Measurements from ENCODE around the gene TBPL2.
A peak's percentile ranks its signal among the peaks of the same experiment; 100 is the strongest.

The TBPL2 gene

DNA sequence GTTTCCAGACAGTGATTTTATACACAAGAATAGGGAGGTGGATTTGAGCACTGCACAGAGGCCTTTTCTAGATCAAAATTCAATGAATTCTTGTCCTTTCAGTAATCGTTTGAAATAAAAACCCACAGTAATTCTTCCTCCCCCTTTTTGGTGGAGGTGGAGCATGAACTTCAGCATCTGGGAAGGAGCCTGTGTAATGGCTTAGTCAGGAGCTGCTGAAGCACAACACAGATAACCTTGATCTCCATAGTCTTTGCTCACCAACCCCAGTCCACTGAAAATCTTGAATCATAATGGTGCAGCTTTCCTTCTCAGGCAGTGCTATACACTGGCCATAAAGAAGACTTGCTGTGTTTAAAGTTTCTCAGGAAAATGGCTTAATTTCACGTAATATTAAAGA, 6.4 kb upstream of the TBPL2 start:
- no peaks in the 10 kb centered on the region for H3K9me3 ChIP-seq (ENCODE audit: control insufficient read depth, low read length)
- peaks cover 5% of the 10 kb centered on the region for H3K4me1 ChIP-seq (ENCODE audit: control insufficient read depth, insufficient read depth, low read depth, low read length)
- H3K36me3 ChIP-seq (ENCODE audit: control insufficient read depth in 1 of 2, insufficient read depth in 2 of 2, low read depth in 1 of 2, low read length in 2 of 2): no peaks in the 10 kb centered on the region
- WGBS: 64% methylated on average over 2 of the region's 2 CpGs
- H2AFZ ChIP-seq (ENCODE audit: low read depth, low read length): no peak overlapping the region
- no peak overlapping the region for H4K8ac ChIP-seq (ENCODE audit: low read length)
- H3K4ac ChIP-seq (ENCODE audit: low read depth in 1 of 2, low read length in 2 of 2): no peak overlapping the region
- no peak overlapping the region for H4K91ac ChIP-seq (ENCODE audit: low read length)
- H3K4me2 ChIP-seq (ENCODE audit: low read length, poor library complexity, severe bottlenecking): no peak overlapping the region
- H2BK5ac ChIP-seq (ENCODE audit: low read depth, low read length, poor library complexity, severe bottlenecking): no peak overlapping the region
- DNase-seq: peak; percentile 70
- H2AK5ac ChIP-seq (ENCODE audit: low read length, severe bottlenecking): no peak overlapping the region
- H2BK15ac ChIP-seq (ENCODE audit: low read depth, poor library complexity, severe bottlenecking): no peak overlapping the region
- peak overlapping the region; percentile 54 for H3K27ac ChIP-seq (ENCODE audit: low read length, poor library complexity, severe bottlenecking)
- H3K18ac ChIP-seq (ENCODE audit: low read depth in 1 of 2, low read length in 2 of 2): no peak overlapping the region
- H3K9ac ChIP-seq (ENCODE audit: low read length): peak overlapping the region; percentile 85
- H3K23ac ChIP-seq (ENCODE audit: low read length in 2 of 2): no peak overlapping the region
- no peak overlapping the region for H2BK120ac ChIP-seq (ENCODE audit: low read depth, low read length)
- H3K4me3 ChIP-seq (ENCODE audit: insufficient read depth in 1 of 2, low read depth in 1 of 2, low read length in 2 of 2): no peak overlapping the region
- no peaks in the 10 kb centered on the region for H3K79me1 ChIP-seq (replicated peaks; ENCODE audit: low read length, poor library complexity, severe bottlenecking)
- H3K27me3 ChIP-seq (ENCODE audit: control insufficient read depth in 1 of 2, insufficient read depth in 1 of 2, low read length in 2 of 2): no peaks in the 10 kb centered on the region
- H2BK12ac ChIP-seq (ENCODE audit: low read length in 2 of 2): no peak overlapping the region
- H3K14ac ChIP-seq (ENCODE audit: low read length in 2 of 2): no peak overlapping the region

- H3K4ac ChIP-seq (ENCODE audit: low read depth in 1 of 2, low read length in 2 of 2): no peak overlapping the region
- no peak overlapping the region for H2BK5ac ChIP-seq (ENCODE audit: low read depth, low read length, poor library complexity, severe bottlenecking)
- no peak overlapping the region for H3K18ac ChIP-seq (ENCODE audit: low read depth in 1 of 2, low read length in 2 of 2)
- peak; percentile 80 for DNase-seq
- no peak overlapping the region for H2AFZ ChIP-seq (ENCODE audit: low read depth, low read length)
- no peak overlapping the region for H3K14ac ChIP-seq (ENCODE audit: low read length in 2 of 2)
- H2BK15ac ChIP-seq (ENCODE audit: low read depth, poor library complexity, severe bottlenecking): no peak overlapping the region
- H3K23ac ChIP-seq (ENCODE audit: low read length in 2 of 2): no peak overlapping the region
- H3K36me3 ChIP-seq (ENCODE audit: control insufficient read depth in 1 of 2, insufficient read depth in 2 of 2, low read depth in 1 of 2, low read length in 2 of 2): no peaks in the 10 kb centered on the region
- H3K4me1 ChIP-seq (ENCODE audit: control insufficient read depth, insufficient read depth, low read depth, low read length): peaks cover 5% of the 10 kb centered on the region
- H2AK5ac ChIP-seq (ENCODE audit: low read length, severe bottlenecking): no peak overlapping the region
- no peak overlapping the region for H4K91ac ChIP-seq (ENCODE audit: low read length)
- H2BK12ac ChIP-seq (ENCODE audit: low read length in 2 of 2): no peak overlapping the region
- H4K8ac ChIP-seq (ENCODE audit: low read length): no peak overlapping the region
- peak overlapping the region; percentile 85 for H3K9ac ChIP-seq (ENCODE audit: low read length)
- no peaks in the 10 kb centered on the region for H3K9me3 ChIP-seq (ENCODE audit: control insufficient read depth, low read length)
- H3K27me3 ChIP-seq (ENCODE audit: control insufficient read depth in 1 of 2, insufficient read depth in 1 of 2, low read length in 2 of 2): no peaks in the 10 kb centered on the region
- H3K4me3 ChIP-seq (ENCODE audit: insufficient read depth in 1 of 2, low read depth in 1 of 2, low read length in 2 of 2): no peak overlapping the region
- H3K4me2 ChIP-seq (ENCODE audit: low read length, poor library complexity, severe bottlenecking): no peak overlapping the region
- H3K79me1 ChIP-seq (replicated peaks; ENCODE audit: low read length, poor library complexity, severe bottlenecking): no peaks in the 10 kb centered on the region
- H3K27ac ChIP-seq (ENCODE audit: low read length, poor library complexity, severe bottlenecking): peak overlapping the region; percentile 54
- H2BK120ac ChIP-seq (ENCODE audit: low read depth, low read length): no peak overlapping the region
- WGBS: 45% methylated on average over 5 of the region's 5 CpGs
Measured at GRCh38 chr14:55446127-55446736, 5.8 kb upstream of the TBPL2 start.

DNA sequence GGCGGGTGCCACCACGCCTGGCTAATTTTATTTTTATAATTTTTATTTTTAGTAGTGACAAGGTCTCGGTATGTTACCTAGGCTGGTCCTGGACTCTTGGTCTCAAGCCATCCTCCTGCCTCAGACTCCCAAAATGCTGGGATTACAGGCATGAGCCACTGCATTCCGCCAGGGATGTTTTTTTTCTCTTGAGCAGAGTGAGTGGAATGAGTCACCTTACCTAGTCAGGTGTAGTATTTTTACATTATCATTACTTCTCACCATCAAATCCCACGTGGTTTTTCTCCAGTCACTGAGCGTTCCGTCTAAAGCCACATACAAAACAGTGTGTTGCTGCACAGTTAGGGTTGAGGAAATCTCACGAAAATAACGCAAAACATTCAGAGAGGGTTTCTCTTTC, 870 bp upstream of the TBPL2 start:
- H3K4me1 ChIP-seq (ENCODE audit: control insufficient read depth, insufficient read depth, low read depth, low read length): no peaks in the 10 kb centered on the region
- no peaks in the 10 kb centered on the region for H3K36me3 ChIP-seq (ENCODE audit: control insufficient read depth in 1 of 2, insufficient read depth in 2 of 2, low read depth in 1 of 2, low read length in 2 of 2)
- no peak overlapping the region for H3K4me3 ChIP-seq (ENCODE audit: insufficient read depth in 1 of 2, low read depth in 1 of 2, low read length in 2 of 2)
- no peak overlapping the region for H3K4me2 ChIP-seq (ENCODE audit: low read length, poor library complexity, severe bottlenecking)
- no peak overlapping the region for H4K8ac ChIP-seq (ENCODE audit: low read length)
- no peak overlapping the region for H3K9ac ChIP-seq (ENCODE audit: low read length)
- no peaks in the 10 kb centered on the region for H3K9me3 ChIP-seq (ENCODE audit: control insufficient read depth, low read length)
- H2BK5ac ChIP-seq (ENCODE audit: low read depth, low read length, poor library complexity, severe bottlenecking): no peak overlapping the region
- H3K27ac ChIP-seq (ENCODE audit: low read length, poor library complexity, severe bottlenecking): no peak overlapping the region
- H3K14ac ChIP-seq (ENCODE audit: low read length in 2 of 2): no peak overlapping the region
- peaks cover 0 to 7% of the 10 kb centered on the region in 2 experiments for H3K27me3 ChIP-seq (ENCODE audit: control insufficient read depth in 1 of 2, insufficient read depth in 1 of 2, low read length in 2 of 2)
- no peak overlapping the region for H2BK12ac ChIP-seq (ENCODE audit: low read length in 2 of 2)
- no peak overlapping the region for H3K18ac ChIP-seq (ENCODE audit: low read depth in 1 of 2, low read length in 2 of 2)
- no peak overlapping the region for H2BK120ac ChIP-seq (ENCODE audit: low read depth, low read length)
- no peak overlapping the region for H2AFZ ChIP-seq (ENCODE audit: low read depth, low read length)
- no peak overlapping the region for H3K4ac ChIP-seq (ENCODE audit: low read depth in 1 of 2, low read length in 2 of 2)
- H4K91ac ChIP-seq (ENCODE audit: low read length): no peak overlapping the region
- WGBS: 93% methylated on average over 6 of the region's 9 CpGs
- DNase-seq: no peak
- H2AK5ac ChIP-seq (ENCODE audit: low read length, severe bottlenecking): no peak overlapping the region
- H3K79me1 ChIP-seq (replicated peaks; ENCODE audit: low read length, poor library complexity, severe bottlenecking): no peaks in the 10 kb centered on the region
- H2BK15ac ChIP-seq (ENCODE audit: low read depth, poor library complexity, severe bottlenecking): no peak overlapping the region
- no peak overlapping the region for H3K23ac ChIP-seq (ENCODE audit: low read length in 2 of 2)

DNA sequence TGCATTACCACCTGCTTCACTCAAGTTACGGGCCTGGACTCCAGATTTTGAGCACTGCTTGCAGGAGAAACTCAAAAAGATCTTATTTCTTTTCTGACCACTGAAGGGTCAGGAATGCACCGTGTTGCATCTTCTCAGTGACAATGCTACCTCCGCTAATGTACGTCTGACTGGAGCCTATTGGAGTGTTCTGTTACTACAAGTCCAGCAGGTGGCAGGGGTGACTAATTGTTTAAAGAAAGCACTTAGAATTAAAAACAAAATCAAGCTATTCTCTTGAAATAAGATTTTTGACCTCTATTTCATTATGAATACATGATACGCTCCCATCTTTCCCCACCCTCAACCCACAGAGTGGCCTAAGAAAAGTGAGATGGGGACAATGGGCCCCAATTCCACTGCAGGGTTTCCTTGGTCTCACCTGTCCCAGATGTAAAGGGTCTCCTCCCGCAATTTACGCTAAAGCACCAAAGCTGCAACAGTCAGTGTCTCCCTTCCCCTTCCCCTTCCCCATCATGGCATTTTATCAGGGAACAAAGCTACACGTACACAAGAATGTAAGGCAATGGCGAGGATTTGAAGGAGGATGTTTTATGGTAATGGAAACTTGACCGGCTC, 2.2 kb downstream of the TBPL2 start:
- 53% methylated on average over 7 of the region's 10 CpGs for WGBS
- H3K4me3 ChIP-seq (ENCODE audit: insufficient read depth in 1 of 2, low read depth in 1 of 2, low read length in 2 of 2): no peak overlapping the region

More for the DNA sequence above, 2.2 kb downstream of the TBPL2 start:
- Histone ChIP-seq H3K4me1 (ENCODE audit: control insufficient read depth, insufficient read depth, low read depth, low read length) (no peaks in the 10 kb centered on the region), H3K23ac (ENCODE audit: low read length in 2 of 2) (no peak overlapping the region), H3K18ac (ENCODE audit: low read depth in 1 of 2, low read length in 2 of 2) (no peak overlapping the region), H4K8ac (ENCODE audit: low read length) (no peak overlapping the region), H3K9ac (ENCODE audit: low read length) (no peak overlapping the region), H3K9me3 (ENCODE audit: control insufficient read depth, low read length) (no peaks in the 10 kb centered on the region), H2BK12ac (ENCODE audit: low read length in 2 of 2) (no peak overlapping the region), H2AK5ac (ENCODE audit: low read length, severe bottlenecking) (no peak overlapping the region), H2BK120ac (ENCODE audit: low read depth, low read length) (no peak overlapping the region), H3K36me3 (ENCODE audit: control insufficient read depth in 1 of 2, insufficient read depth in 2 of 2, low read depth in 1 of 2, low read length in 2 of 2) (no peaks in the 10 kb centered on the region), H2BK15ac (ENCODE audit: low read depth, poor library complexity, severe bottlenecking) (no peak overlapping the region), H3K4me2 (ENCODE audit: low read length, poor library complexity, severe bottlenecking) (no peak overlapping the region), H4K91ac (ENCODE audit: low read length) (no peak overlapping the region), H3K14ac (ENCODE audit: low read length in 2 of 2) (no peak overlapping the region), H3K79me1 (replicated peaks; ENCODE audit: low read length, poor library complexity, severe bottlenecking) (no peaks in the 10 kb centered on the region), H3K27ac (ENCODE audit: low read length, poor library complexity, severe bottlenecking) (no peak overlapping the region), H3K4ac (ENCODE audit: low read depth in 1 of 2, low read length in 2 of 2) (no peak overlapping the region), H2AFZ (ENCODE audit: low read depth, low read length) (no peak overlapping the region), H3K27me3 (ENCODE audit: control insufficient read depth in 1 of 2, insufficient read depth in 1 of 2, low read length in 2 of 2) (peaks cover 0 to 7% of the 10 kb centered on the region in 2 experiments), H2BK5ac (ENCODE audit: low read depth, low read length, poor library complexity, severe bottlenecking) (no peak overlapping the region)
- DNase-seq: peak; percentile 57
